ENCODE data around the gene KCNA2. TPM values are rescaled to one million over a fixed set of nuclear protein-coding genes. Genes with fewer than 3 reads are reported as not detected.

The KCNA2 gene
- total and polyA plus RNA-seq, 4 donors = 0.02 to 0.68 (median 0.15) TPM

DNA sequence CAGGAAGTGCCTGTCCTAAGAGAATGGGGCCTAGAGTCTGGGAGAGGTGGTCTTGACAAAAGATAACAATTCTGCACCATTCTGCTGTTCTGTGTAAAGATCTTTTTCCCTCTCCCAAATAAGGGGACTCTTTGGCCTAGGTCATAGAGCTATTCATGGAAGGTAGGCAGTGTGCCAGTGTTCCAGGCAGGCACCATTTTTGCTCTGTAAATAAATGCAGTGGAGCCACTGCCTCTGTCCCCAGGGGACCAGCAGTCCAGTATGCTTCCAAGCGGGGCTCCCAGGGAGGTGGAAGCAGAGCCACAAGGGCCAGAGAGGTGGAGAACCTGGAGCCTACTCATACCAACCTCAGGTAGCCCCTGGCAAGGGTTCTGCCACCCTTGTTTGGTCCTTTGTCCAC, 25.9 kb downstream of the KCNA2 start:
- ATAC-seq (ENCODE audit: insufficient read depth, low FRiP score) = no peak
- 80 to 100% methylated on average over 1 of the region's 1 CpG for WGBS, 2 donors
- no peaks in the 10 kb centered on the region for H3K4me1 ChIP-seq (ENCODE audit: control insufficient read depth in 5 of 5, insufficient read depth in 5 of 5, low read length in 5 of 5)
- H3K4me3 ChIP-seq = no peak overlapping the region
- H3K9ac ChIP-seq (ENCODE audit: insufficient read depth in 1 of 2, low read length in 2 of 2) = no peak overlapping the region
- TF ChIP-seq, protein P1, sequence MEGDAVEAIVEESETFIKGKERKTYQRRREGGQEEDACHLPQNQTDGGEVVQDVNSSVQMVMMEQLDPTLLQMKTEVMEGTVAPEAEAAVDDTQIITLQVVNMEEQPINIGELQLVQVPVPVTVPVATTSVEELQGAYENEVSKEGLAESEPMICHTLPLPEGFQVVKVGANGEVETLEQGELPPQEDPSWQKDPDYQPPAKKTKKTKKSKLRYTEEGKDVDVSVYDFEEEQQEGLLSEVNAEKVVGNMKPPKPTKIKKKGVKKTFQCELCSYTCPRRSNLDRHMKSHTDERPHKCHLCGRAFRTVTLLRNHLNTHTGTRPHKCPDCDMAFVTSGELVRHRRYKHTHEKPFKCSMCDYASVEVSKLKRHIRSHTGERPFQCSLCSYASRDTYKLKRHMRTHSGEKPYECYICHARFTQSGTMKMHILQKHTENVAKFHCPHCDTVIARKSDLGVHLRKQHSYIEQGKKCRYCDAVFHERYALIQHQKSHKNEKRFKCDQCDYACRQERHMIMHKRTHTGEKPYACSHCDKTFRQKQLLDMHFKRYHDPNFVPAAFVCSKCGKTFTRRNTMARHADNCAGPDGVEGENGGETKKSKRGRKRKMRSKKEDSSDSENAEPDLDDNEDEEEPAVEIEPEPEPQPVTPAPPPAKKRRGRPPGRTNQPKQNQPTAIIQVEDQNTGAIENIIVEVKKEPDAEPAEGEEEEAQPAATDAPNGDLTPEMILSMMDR (IDR thresholded peaks at IDR 0.05; ENCODE audit: control extremely low read depth, extremely low read depth) = no peak
- H3K27me3 ChIP-seq (ENCODE audit: control insufficient read depth in 3 of 3, insufficient read depth in 3 of 3, low read length in 2 of 3) = peaks cover 0 to 14% (median 0%) of the 10 kb centered on the region in 3 donors
- DNase-seq = no peak
- no peak overlapping the region for H3K27ac ChIP-seq (ENCODE audit: low read depth in 1 of 2, low read length in 1 of 2)
- peaks cover 0 to 4% (median 0%) of the 10 kb centered on the region in 4 donors for H3K9me3 ChIP-seq (ENCODE audit: control insufficient read depth in 4 of 4, insufficient read depth in 3 of 4, low read length in 3 of 4)
- no peaks in the 10 kb centered on the region for H3K36me3 ChIP-seq (ENCODE audit: control insufficient read depth in 4 of 4, insufficient read depth in 4 of 4, low read length in 4 of 4)

DNA sequence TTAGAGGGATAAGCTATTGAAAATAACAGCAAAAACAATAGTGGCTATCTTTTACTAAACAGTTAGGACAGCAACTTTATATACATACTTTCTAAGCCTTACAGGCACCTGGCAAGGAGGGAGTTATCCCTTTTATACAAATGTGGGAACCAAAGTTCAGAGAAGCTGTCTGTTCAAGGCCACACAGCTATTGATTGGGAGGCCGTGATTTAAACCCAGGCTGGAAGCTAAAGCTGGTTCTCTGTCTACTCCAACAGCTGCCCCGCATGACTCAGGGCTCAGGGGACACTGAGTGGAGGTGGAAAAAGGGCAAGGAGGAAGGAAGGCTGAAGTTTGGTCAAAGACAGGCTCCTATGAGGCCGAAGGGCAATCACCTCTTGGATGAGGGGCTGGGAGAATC, 26.7 kb downstream of the KCNA2 start:
- ATAC-seq (ENCODE audit: insufficient read depth, low FRiP score) = no peak
- 84 to 87% methylated on average over 3 of the region's 3 CpGs for WGBS, 2 donors

DNA sequence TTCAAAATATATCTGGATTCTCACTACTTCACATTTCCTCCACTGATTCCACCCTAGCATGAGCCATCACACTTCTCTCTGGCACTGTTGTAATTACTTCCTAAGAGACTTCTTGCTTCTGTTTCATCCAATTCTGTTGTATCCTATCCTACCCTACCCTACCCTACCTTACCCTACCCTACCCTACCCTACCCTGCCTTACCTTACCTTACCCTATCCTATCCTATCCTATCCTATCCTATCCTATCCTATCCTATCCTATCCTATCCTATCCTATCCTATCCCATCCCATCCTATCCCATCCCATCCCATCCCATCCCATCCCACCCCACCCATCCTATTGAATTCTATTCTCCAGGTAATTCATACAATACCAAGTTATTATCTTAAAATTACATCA, 29.7 kb downstream of the KCNA2 start:
- no peaks in the 10 kb centered on the region for H3K4me1 ChIP-seq (ENCODE audit: control insufficient read depth in 5 of 5, insufficient read depth in 5 of 5, low read length in 5 of 5)
- no peak for ATAC-seq (ENCODE audit: insufficient read depth, low FRiP score)
- TF ChIP-seq, protein P1 (IDR thresholded peaks at IDR 0.05; ENCODE audit: control extremely low read depth, extremely low read depth) = no peak

More for the DNA sequence above, 26.7 kb downstream of the KCNA2 start:
- Histone ChIP-seq H3K9me3 (ENCODE audit: control insufficient read depth in 4 of 4, insufficient read depth in 3 of 4, low read length in 3 of 4) (peaks cover 0 to 4% (median 0%) of the 10 kb centered on the region in 4 donors), H3K4me1 (ENCODE audit: control insufficient read depth in 5 of 5, insufficient read depth in 5 of 5, low read length in 5 of 5) (no peaks in the 10 kb centered on the region), H3K9ac (ENCODE audit: insufficient read depth in 1 of 2, low read length in 2 of 2) (no peak overlapping the region), H3K4me3 (no peak overlapping the region), H3K27ac (ENCODE audit: low read depth in 1 of 2, low read length in 1 of 2) (no peak overlapping the region), H3K36me3 (ENCODE audit: control insufficient read depth in 4 of 4, insufficient read depth in 4 of 4, low read length in 4 of 4) (no peaks in the 10 kb centered on the region), H3K27me3 (ENCODE audit: control insufficient read depth in 3 of 3, insufficient read depth in 3 of 3, low read length in 2 of 3) (peaks cover 0 to 16% (median 0%) of the 10 kb centered on the region in 3 donors)
- no peak for DNase-seq
- TF ChIP-seq, protein P1 (IDR thresholded peaks at IDR 0.05; ENCODE audit: control extremely low read depth, extremely low read depth) = no peak

DNA sequence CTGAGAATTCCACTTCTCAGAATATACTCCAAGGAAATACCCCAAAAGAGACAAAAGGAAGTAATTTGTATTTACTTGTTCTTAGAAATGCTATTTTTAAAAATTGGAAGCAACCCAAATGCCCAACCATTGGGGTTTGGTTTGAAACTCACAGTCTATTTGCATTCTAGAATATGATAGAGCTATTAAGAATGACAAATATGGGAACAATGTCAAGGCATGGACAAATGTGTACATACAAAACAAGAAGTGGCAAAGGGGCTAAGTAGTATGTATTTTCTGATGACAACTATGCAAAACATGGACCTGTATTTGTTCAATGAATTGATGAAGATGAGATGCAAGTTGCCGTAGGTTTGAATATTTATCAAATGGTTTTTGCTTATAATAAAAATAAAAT, 32.8 kb downstream of the KCNA2 start:
- DNase-seq = no peak
- TF ChIP-seq, protein P1 (IDR thresholded peaks at IDR 0.05; ENCODE audit: control extremely low read depth, extremely low read depth) = no peak
- WGBS, 2 donors = 87 to 96% methylated on average over 1 of the region's 1 CpG
- Histone ChIP-seq H3K9ac (ENCODE audit: insufficient read depth in 1 of 2, low read length in 2 of 2) (no peak overlapping the region), H3K4me1 (ENCODE audit: control insufficient read depth in 5 of 5, insufficient read depth in 5 of 5, low read length in 5 of 5) (no peaks in the 10 kb centered on the region), H3K9me3 (ENCODE audit: control insufficient read depth in 4 of 4, insufficient read depth in 3 of 4, low read length in 3 of 4) (no peaks in the 10 kb centered on the region), H3K27me3 (ENCODE audit: control insufficient read depth in 3 of 3, insufficient read depth in 3 of 3, low read length in 2 of 3) (peaks cover 3 to 27% (median 3%) of the 10 kb centered on the region in 3 donors), H3K36me3 (ENCODE audit: control insufficient read depth in 4 of 4, insufficient read depth in 4 of 4, low read length in 4 of 4) (no peaks in the 10 kb centered on the region), H3K4me3 (no peak overlapping the region), H3K27ac (ENCODE audit: low read depth in 1 of 2, low read length in 1 of 2) (no peak overlapping the region)
- no peak for ATAC-seq (ENCODE audit: insufficient read depth, low FRiP score)

More for the DNA sequence above, 29.7 kb downstream of the KCNA2 start:
- Histone ChIP-seq H3K27ac (ENCODE audit: low read depth in 1 of 2, low read length in 1 of 2) (no peak overlapping the region), H3K36me3 (ENCODE audit: control insufficient read depth in 4 of 4, insufficient read depth in 4 of 4, low read length in 4 of 4) (no peaks in the 10 kb centered on the region), H3K4me3 (no peak overlapping the region), H3K9me3 (ENCODE audit: control insufficient read depth in 4 of 4, insufficient read depth in 3 of 4, low read length in 3 of 4) (peaks cover 0 to 2% (median 0%) of the 10 kb centered on the region in 4 donors), H3K9ac (ENCODE audit: insufficient read depth in 1 of 2, low read length in 2 of 2) (no peak overlapping the region), H3K27me3 (ENCODE audit: control insufficient read depth in 3 of 3, insufficient read depth in 3 of 3, low read length in 2 of 3) (peaks cover 0 to 21% (median 0%) of the 10 kb centered on the region in 3 donors)
- no peak for DNase-seq
